Osteocyte (in vitro differentiated cells): Measurements from ENCODE around the gene PLA2G5. TPM values are rescaled to one million over a fixed set of nuclear protein-coding genes. Genes with fewer than 3 reads are reported as not detected.

Source experiments
- DNase-seq: peaks from one replicate; pipeline ENCODE4 v3.0.0; 2021; ENCODE audit warnings: mixed read lengths; ENCODE audit not compliant: unreplicated experiment; ENCODE audit errors: extremely low spot score
- H3K27ac Mint-ChIP-seq: one replicate; pipeline ENCODE4 v1.8.0; 2021; ENCODE audit warnings: mild to moderate bottlenecking, mixed read lengths; ENCODE audit not compliant: unreplicated experiment
- H3K27me3 Mint-ChIP-seq: one replicate; pipeline ENCODE4 v1.8.0; 2021; ENCODE audit warnings: mixed read lengths; ENCODE audit not compliant: unreplicated experiment
- H3K36me3 Mint-ChIP-seq: one replicate; pipeline ENCODE4 v1.8.0; 2021; ENCODE audit warnings: mixed read lengths; ENCODE audit not compliant: unreplicated experiment
- H3K4me1 Mint-ChIP-seq: one replicate; pipeline ENCODE4 v1.8.0; 2021; ENCODE audit warnings: mixed read lengths; ENCODE audit not compliant: unreplicated experiment
- H3K4me3 Mint-ChIP-seq: one replicate; pipeline ENCODE4 v1.8.0; 2021; ENCODE audit warnings: mild to moderate bottlenecking, moderate library complexity, mixed read lengths; ENCODE audit not compliant: unreplicated experiment
- H3K9me3 Mint-ChIP-seq: one replicate; pipeline ENCODE4 v1.8.0; 2021; ENCODE audit warnings: mixed read lengths; ENCODE audit not compliant: unreplicated experiment
- total RNA-seq: library from RNA; stranded (reverse); gene quantifications from 2 replicates; pipeline ENCODE4 v1.2.1, GENCODE V29; 2021
- TF ChIP-seq, protein P1 (sequence below): fragments of 200-600 bp; sonication (generic); IDR thresholded peaks from 2 replicates; pipeline ENCODE4 v1.5.0; 2021; ENCODE audit warnings: antibody characterized with exemption, mild to moderate bottlenecking, moderate library complexity

The PLA2G5 gene
- total RNA-seq, 1 donor from 2014 or later, result not detected

DNA sequence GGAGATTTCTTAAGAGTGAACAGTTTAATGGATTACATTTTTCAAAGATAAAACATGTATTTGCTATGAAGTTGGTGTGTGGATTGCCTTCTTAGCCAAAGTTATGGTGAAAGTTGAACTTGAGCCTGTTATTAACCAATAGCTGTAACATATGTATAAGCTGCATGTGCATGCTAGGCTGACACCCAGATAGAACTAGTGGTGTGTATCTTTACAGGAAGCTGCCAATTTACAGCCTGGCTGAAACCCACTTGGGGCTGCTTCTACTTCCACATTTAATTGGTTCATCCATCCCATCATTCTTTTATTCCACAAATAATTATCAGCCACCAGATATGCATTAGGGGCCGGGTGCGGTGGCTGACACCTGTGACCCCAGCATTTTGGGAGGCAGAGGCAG, 3.3 kb downstream of the PLA2G5 start:
- TF ChIP-seq, protein P1, sequence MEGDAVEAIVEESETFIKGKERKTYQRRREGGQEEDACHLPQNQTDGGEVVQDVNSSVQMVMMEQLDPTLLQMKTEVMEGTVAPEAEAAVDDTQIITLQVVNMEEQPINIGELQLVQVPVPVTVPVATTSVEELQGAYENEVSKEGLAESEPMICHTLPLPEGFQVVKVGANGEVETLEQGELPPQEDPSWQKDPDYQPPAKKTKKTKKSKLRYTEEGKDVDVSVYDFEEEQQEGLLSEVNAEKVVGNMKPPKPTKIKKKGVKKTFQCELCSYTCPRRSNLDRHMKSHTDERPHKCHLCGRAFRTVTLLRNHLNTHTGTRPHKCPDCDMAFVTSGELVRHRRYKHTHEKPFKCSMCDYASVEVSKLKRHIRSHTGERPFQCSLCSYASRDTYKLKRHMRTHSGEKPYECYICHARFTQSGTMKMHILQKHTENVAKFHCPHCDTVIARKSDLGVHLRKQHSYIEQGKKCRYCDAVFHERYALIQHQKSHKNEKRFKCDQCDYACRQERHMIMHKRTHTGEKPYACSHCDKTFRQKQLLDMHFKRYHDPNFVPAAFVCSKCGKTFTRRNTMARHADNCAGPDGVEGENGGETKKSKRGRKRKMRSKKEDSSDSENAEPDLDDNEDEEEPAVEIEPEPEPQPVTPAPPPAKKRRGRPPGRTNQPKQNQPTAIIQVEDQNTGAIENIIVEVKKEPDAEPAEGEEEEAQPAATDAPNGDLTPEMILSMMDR, result no peak
- no peaks in the 10 kb centered on the region for H3K4me1 Mint-ChIP-seq
- H3K9me3 Mint-ChIP-seq, result no peaks in the 10 kb centered on the region
- H3K36me3 Mint-ChIP-seq, result no peaks in the 10 kb centered on the region
- DNase-seq, result no peak
- no peak overlapping the region for H3K4me3 Mint-ChIP-seq
- peaks cover 6% of the 10 kb centered on the region for H3K27me3 Mint-ChIP-seq
- H3K27ac Mint-ChIP-seq, result no peak overlapping the region

GRCh38 chr1:20074055-20074724, 4.2 kb downstream of the PLA2G5 start:
- Mint-ChIP-seq H3K9me3 (no peaks in the 10 kb centered on the region), H3K36me3 (no peaks in the 10 kb centered on the region), H3K27me3 (peaks cover 6% of the 10 kb centered on the region), H3K4me1 (no peaks in the 10 kb centered on the region), H3K4me3 (no peak overlapping the region), H3K27ac (no peak overlapping the region)
- TF ChIP-seq, protein P1, result no peak
- no peak for DNase-seq

GRCh38 chr1:20074725-20075171, 4.8 kb downstream of the PLA2G5 start:
- H3K4me1 Mint-ChIP-seq, result no peaks in the 10 kb centered on the region
- no peak overlapping the region for H3K27ac Mint-ChIP-seq
- DNase-seq, result no peak
- H3K4me3 Mint-ChIP-seq, result no peak overlapping the region
- no peaks in the 10 kb centered on the region for H3K9me3 Mint-ChIP-seq
- TF ChIP-seq, protein P1, result no peak
- no peaks in the 10 kb centered on the region for H3K36me3 Mint-ChIP-seq
- peaks cover 8% of the 10 kb centered on the region for H3K27me3 Mint-ChIP-seq

DNA sequence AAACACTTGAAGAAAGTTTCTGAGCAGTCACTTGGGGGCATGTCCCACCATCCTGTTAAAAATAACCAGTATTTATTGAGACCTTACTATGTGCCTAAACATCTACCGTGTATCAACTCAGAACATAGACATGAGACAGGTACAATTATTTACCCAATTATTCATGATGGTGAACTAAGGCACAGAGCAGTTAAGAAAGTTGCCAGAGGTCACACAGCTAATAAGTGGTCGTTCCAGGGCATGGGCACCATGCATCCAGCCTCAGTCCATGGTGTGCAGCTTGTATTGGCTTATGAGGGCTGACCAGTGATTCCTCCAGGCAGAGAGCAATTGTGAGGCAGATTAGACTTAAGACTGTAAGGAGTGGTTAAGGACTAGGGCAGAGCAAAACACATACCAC, 5.4 kb downstream of the PLA2G5 start:
- no peak for DNase-seq
- Mint-ChIP-seq H3K27me3 (peaks cover 9% of the 10 kb centered on the region), H3K9me3 (no peaks in the 10 kb centered on the region), H3K27ac (no peak overlapping the region), H3K36me3 (no peaks in the 10 kb centered on the region), H3K4me3 (no peak overlapping the region), H3K4me1 (no peaks in the 10 kb centered on the region)
- TF ChIP-seq, protein P1, result no peak

- no peaks in the 10 kb centered on the region for H3K4me1 Mint-ChIP-seq
- TF ChIP-seq, protein P1, result no peak
- no peaks in the 10 kb centered on the region for H3K9me3 Mint-ChIP-seq
- no peak for DNase-seq
- no peak overlapping the region for H3K4me3 Mint-ChIP-seq
- H3K36me3 Mint-ChIP-seq, result no peaks in the 10 kb centered on the region
- H3K27me3 Mint-ChIP-seq, result peaks cover 9% of the 10 kb centered on the region
- H3K27ac Mint-ChIP-seq, result no peak overlapping the region
Observed at GRCh38 chr1:20076223-20076622, 6.2 kb downstream of the PLA2G5 start.
